Common myeloid progenitor, CD34-positive (primary cell): ENCODE results near the gene IFI6.
A peak's percentile ranks its signal among the peaks of the same experiment; 100 is the strongest.

Experiments
- CTCF ChIA-PET: fragments of 350-600 bp; sonication (Branson Sonifier 250); formaldehyde crosslinking; loops from one replicate; lab custom pipeline; 2021; ENCODE audit warnings: antibody characterized with exemption; lab: Charles Lee
- POLR2A ChIA-PET: fragments of 350-600 bp; sonication (Branson Sonifier 250); formaldehyde crosslinking; loops from one replicate; lab custom pipeline; 2021; ENCODE audit warnings: antibody characterized with exemption; lab: Charles Lee
- DNase-seq, 3 donors: peaks; one replicate each; pipeline versions ENCODE4 v3.0.0 to v3.0.0-alpha.2; 2013
- H3K27ac ChIP-seq, 2 experiments: 1 replicate in 1 of 2; 2 replicates in 1 of 2; pipeline ENCODE4 v1.7.0; 2013; ENCODE audit warnings: inconsistent platforms in 2 of 2, low read length in 2 of 2, mild to moderate bottlenecking in 2 of 2, low read depth in 1 of 2, moderate library complexity in 1 of 2; ENCODE audit not compliant: severe bottlenecking in 2 of 2, insufficient read depth in 1 of 2, poor library complexity in 1 of 2
- H3K27me3 ChIP-seq, 5 experiments: replicated peaks in 2 of 5; 1 replicate in 3 of 5; 2 replicates in 2 of 5; pipeline versions ENCODE4 v1.6.1 to v1.7.0; 2013; ENCODE audit warnings: low read length in 4 of 5, mild to moderate bottlenecking in 2 of 5, moderate library complexity in 2 of 5, inconsistent platforms in 1 of 5; ENCODE audit not compliant: insufficient read depth in 5 of 5, control insufficient read depth in 4 of 5
- H3K36me3 ChIP-seq, 4 experiments: 1 replicate in 2 of 4; 2 replicates in 2 of 4; pipeline versions ENCODE4 v1.6.1 to v1.7.0; 2013; ENCODE audit warnings: low read length in 3 of 4, control low read depth in 1 of 4, mild to moderate bottlenecking in 1 of 4; ENCODE audit not compliant: control insufficient read depth in 4 of 4, insufficient read depth in 4 of 4
- H3K4me1 ChIP-seq, 4 experiments: 1 replicate in 3 of 4; 2 replicates in 1 of 4; pipeline versions ENCODE4 v1.6.1 to v1.7.1; 2013; ENCODE audit warnings: low read length in 3 of 4, mild to moderate bottlenecking in 3 of 4, control low read depth in 1 of 4, inconsistent platforms in 1 of 4, moderate library complexity in 1 of 4; ENCODE audit not compliant: control insufficient read depth in 4 of 4, insufficient read depth in 4 of 4; ENCODE audit errors: control extremely low read depth in 1 of 4
- H3K4me3 ChIP-seq, 7 experiments: 1 replicate in 4 of 7; 2 replicates in 3 of 7; pipeline versions ENCODE4 v1.5.1 to v1.7.0; 2013; ENCODE audit warnings: mild to moderate bottlenecking in 7 of 7, low read length in 6 of 7, moderate library complexity in 6 of 7, inconsistent platforms in 2 of 7, low read depth in 2 of 7, control low read depth in 1 of 7; ENCODE audit not compliant: insufficient read depth in 4 of 7, control insufficient read depth in 1 of 7; ENCODE audit errors: extremely low read depth in 1 of 7
- H3K9me3 ChIP-seq, 5 experiments: 1 replicate in 4 of 5; 2 replicates in 1 of 5; pipeline versions ENCODE4 v1.6.1 to v1.7.1; 2013; ENCODE audit warnings: low read length in 4 of 5, mild to moderate bottlenecking in 2 of 5, inconsistent platforms in 1 of 5, low read depth in 1 of 5, moderate library complexity in 1 of 5; ENCODE audit not compliant: control insufficient read depth in 4 of 5, insufficient read depth in 2 of 5; ENCODE audit errors: control extremely low read depth in 1 of 5
- WGBS: methylation state at CpG from one replicate; pipeline ENCODE4 v1.1.5; 2013; ENCODE audit not compliant: insufficient coverage; 5-methylcytosine and 5-hydroxymethylcytosine counted together

Gene IFI6

GRCh38 chr1:27650539-27651175 lies 21.3 kb downstream of the IFI6 start:
- 75% methylated on average over 2 of the region's 7 CpGs for WGBS
- peak in 1 of 3 donors; percentile 32 for DNase-seq
- H3K4me3 ChIP-seq, result no peak overlapping the region
- CTCF ChIA-PET, result interaction anchor here (1.6 to 5.1 kb wide), 6 partner anchors 9 to 43 kb away, joined by 4 to 40 read pairs (median 10); no protein-coding TSS in a partner anchor
- H3K4me1 ChIP-seq, result peaks cover 0 to 34% (median 14%) of the 10 kb centered on the region in 4 experiments
- no peaks in the 10 kb centered on the region for H3K9me3 ChIP-seq
- POLR2A ChIA-PET, result no interaction called here
- H3K36me3 ChIP-seq, result no peaks in the 10 kb centered on the region
- H3K27me3 ChIP-seq, result no peaks in the 10 kb centered on the region
- no peak overlapping the region for H3K27ac ChIP-seq

GRCh38 chr1:27650171-27650538 lies 21.8 kb downstream of the IFI6 start:
- POLR2A ChIA-PET, result no interaction called here
- no peak for DNase-seq
- WGBS, result no CpG with 5 or more reads among the region's 1 CpG
- CTCF ChIA-PET, result interaction anchor here (0.6 to 5.1 kb wide), 11 partner anchors 8 to 42 kb away, joined by 3 to 40 read pairs (median 5); partner anchors contain the start of gene IFI6
- Histone ChIP-seq H3K36me3 (no peaks in the 10 kb centered on the region), H3K4me3 (no peak overlapping the region), H3K9me3 (no peaks in the 10 kb centered on the region), H3K4me1 (peaks cover 0 to 29% (median 9%) of the 10 kb centered on the region in 4 experiments), H3K27me3 (no peaks in the 10 kb centered on the region), H3K27ac (no peak overlapping the region)

- CTCF ChIA-PET, result interaction anchor here (0.6 to 5.1 kb wide), 10 partner anchors 7 to 935 kb away, joined by 3 to 40 read pairs (median 5); partner anchors contain the start of gene IFI6
- H3K27ac ChIP-seq, result no peak overlapping the region
- H3K4me1 ChIP-seq, result peaks cover 0 to 25% (median 9%) of the 10 kb centered on the region in 4 experiments
Observed at GRCh38 chr1:27649306-27649635, 22.7 kb downstream of the IFI6 start.

GRCh38 chr1:27648602-27649305 lies 23.2 kb downstream of the IFI6 start:
- DNase-seq, result no peak
- no peaks in the 10 kb centered on the region for H3K36me3 ChIP-seq
- H3K27ac ChIP-seq, result no peak overlapping the region
- ChIA-PET CTCF (interaction anchor here (0.6 to 5.1 kb wide), 10 partner anchors 10 to 74 kb away, joined by 3 to 40 read pairs (median 5); no protein-coding TSS in a partner anchor), POLR2A (no interaction called here)
- H3K4me3 ChIP-seq, result no peak overlapping the region
- peaks cover 0 to 30% (median 12%) of the 10 kb centered on the region in 4 experiments for H3K4me1 ChIP-seq
- H3K9me3 ChIP-seq, result no peaks in the 10 kb centered on the region
- H3K27me3 ChIP-seq, result no peaks in the 10 kb centered on the region
- WGBS, result 92% methylated on average over 6 of the region's 6 CpGs

More at GRCh38 chr1:27649306-27649635, 22.7 kb downstream of the IFI6 start:
- Histone ChIP-seq H3K9me3 (no peaks in the 10 kb centered on the region), H3K27me3 (no peaks in the 10 kb centered on the region), H3K36me3 (no peaks in the 10 kb centered on the region), H3K4me3 (no peak overlapping the region)
- POLR2A ChIA-PET, result no interaction called here
- DNase-seq, result no peak
- WGBS, result 100% methylated on average over 3 of the region's 11 CpGs

GRCh38 chr1:27647328-27647727 lies 24.7 kb downstream of the IFI6 start:
- Histone ChIP-seq H3K36me3 (no peaks in the 10 kb centered on the region), H3K4me3 (no peak overlapping the region), H3K9me3 (no peaks in the 10 kb centered on the region), H3K27ac (no peak overlapping the region), H3K27me3 (no peaks in the 10 kb centered on the region), H3K4me1 (peaks cover 0 to 26% (median 14%) of the 10 kb centered on the region in 4 experiments)
- ChIA-PET POLR2A (interaction anchor here (0.6 kb wide), 1 partner anchor 157 kb away, joined by 3 read pairs; no protein-coding TSS in a partner anchor), CTCF (interaction anchor here (1.1 to 5.1 kb wide), 8 partner anchors 9 to 39 kb away, joined by 3 to 40 read pairs (median 12); no protein-coding TSS in a partner anchor)
- DNase-seq, result no peak
- 100% methylated on average over 5 of the region's 5 CpGs for WGBS

GRCh38 chr1:27646676-27647075 lies 25.3 kb downstream of the IFI6 start:
- no peak overlapping the region for H3K27ac ChIP-seq
- H3K36me3 ChIP-seq, result no peaks in the 10 kb centered on the region
- CTCF ChIA-PET, result interaction anchor here (1.3 to 5.1 kb wide), 5 partner anchors 8 to 39 kb away, joined by 3 to 40 read pairs (median 14); no protein-coding TSS in a partner anchor
- no peaks in the 10 kb centered on the region for H3K27me3 ChIP-seq
- peaks cover 0 to 21% (median 14%) of the 10 kb centered on the region in 4 experiments for H3K4me1 ChIP-seq
- POLR2A ChIA-PET, result no interaction called here
- no peak overlapping the region for H3K4me3 ChIP-seq
- WGBS, result 100% methylated on average over 5 of the region's 8 CpGs
- no peak for DNase-seq
- no peaks in the 10 kb centered on the region for H3K9me3 ChIP-seq

- Histone ChIP-seq H3K4me3 (no peak overlapping the region), H3K36me3 (no peaks in the 10 kb centered on the region), H3K4me1 (peaks cover 0 to 9% (median 5%) of the 10 kb centered on the region in 4 experiments), H3K9me3 (no peaks in the 10 kb centered on the region), H3K27me3 (no peaks in the 10 kb centered on the region), H3K27ac (no peak overlapping the region)
- ChIA-PET CTCF (interaction anchor here (1.3 to 2.2 kb wide), 6 partner anchors 14 to 227 kb away, joined by 4 to 17 read pairs (median 8); no protein-coding TSS in a partner anchor), POLR2A (no interaction called here)
- no peak for DNase-seq
- 100% methylated on average over 4 of the region's 4 CpGs for WGBS
Observed at GRCh38 chr1:27645071-27645415, 26.9 kb downstream of the IFI6 start.
